ENCODE results near the gene WEE2.

DNA sequence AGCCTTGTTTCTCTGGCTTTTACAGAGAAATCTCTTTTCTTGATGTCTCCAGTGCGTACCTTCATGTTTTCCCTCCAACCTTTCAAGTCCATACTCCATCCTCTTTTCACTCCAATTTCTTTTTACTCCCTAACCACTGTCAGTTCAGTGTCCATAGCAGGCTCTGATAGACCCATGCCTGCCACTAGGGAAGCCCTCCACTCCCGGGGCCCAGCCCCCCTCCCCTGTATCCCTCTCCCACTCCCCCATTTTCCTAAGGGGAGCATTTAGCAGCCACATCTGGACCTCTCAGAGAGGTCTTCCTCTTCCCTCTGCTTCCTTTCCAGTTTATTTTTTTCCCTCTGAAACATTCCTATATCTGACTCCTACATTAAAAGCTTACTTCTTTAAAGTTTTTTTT, 39.3 kb upstream of the WEE2 start:
- no peak for TF ChIP-seq CTCF (IDR thresholded peaks at IDR 0.05 in 8 of 11, conservative IDR thresholded peaks at IDR 0.05 in 3 of 11)
- no peak for TF ChIP-seq POLR2AphosphoS5 (IDR thresholded peaks at IDR 0.05)
- no peak for TF ChIP-seq POLR2A (IDR thresholded peaks at IDR 0.05)
